SU-DHL-6 (cell line): Measurements from ENCODE around the gene PBX1.

Experiments used
- H2AFZ ChIP-seq: fragments of 200-600 bp; sonication (generic); 2 replicates; pipeline ENCODE4 v1.6.1; 2014; ENCODE audit warnings: low read depth, mild to moderate bottlenecking, moderate library complexity, mixed read lengths, antibody characterized with exemption, low read length; ENCODE audit not compliant: severe bottlenecking
- H3F3A ChIP-seq: fragments of 200-600 bp; shearing (Covaris generic); 2 replicates; pipeline ENCODE4 v1.6.0; 2016; ENCODE audit warnings: antibody characterized with exemption, mild to moderate bottlenecking; ENCODE audit not compliant: insufficient read depth
- H3K27ac ChIP-seq: fragments of 200-600 bp; sonication (generic); 2 replicates; pipeline ENCODE4 v1.5.1; 2016; ENCODE audit warnings: low read depth, mild to moderate bottlenecking, low read length, moderate library complexity, mixed read lengths
- H3K27me3 ChIP-seq: fragments of 200-600 bp; sonication (generic), shearing (Covaris generic); 2 replicates; pipeline ENCODE4 v1.6.0; 2014; ENCODE audit warnings: mild to moderate bottlenecking, low read length
- H3K36me3 ChIP-seq: fragments of 200-600 bp; sonication (generic); 2 replicates; pipeline ENCODE4 v1.6.1; 2014; ENCODE audit warnings: mild to moderate bottlenecking, low read length, mixed read lengths
- H3K4me2 ChIP-seq: fragments of 300-600, 200-600 bp; shearing (Covaris generic), sonication (generic); 2 replicates; pipeline ENCODE4 v1.6.0; 2014; ENCODE audit warnings: low read length, low read depth, mild to moderate bottlenecking; ENCODE audit not compliant: poor library complexity, severe bottlenecking
- H3K4me3 ChIP-seq: fragments of 200-600 bp; sonication (generic); 2 replicates; pipeline ENCODE4 v1.5.1; 2014; ENCODE audit warnings: antibody characterized with exemption, low read length, mild to moderate bottlenecking, mixed read lengths; ENCODE audit not compliant: insufficient read depth, poor library complexity, severe bottlenecking
- H3K79me2 ChIP-seq: fragments of 200-600 bp; sonication (generic); 2 replicates; pipeline ENCODE4 v1.6.1; 2014; ENCODE audit warnings: mild to moderate bottlenecking, low read length, moderate library complexity; ENCODE audit not compliant: insufficient read depth
- H3K9ac ChIP-seq: fragments of 200-600 bp; sonication (generic); 2 replicates; pipeline ENCODE4 v1.7.0; 2014; ENCODE audit warnings: mild to moderate bottlenecking, low read length
- H3K9me2 ChIP-seq: fragments of 200-600 bp; sonication (generic); replicated peaks from 2 replicates; pipeline ENCODE4 v1.6.1; 2014; ENCODE audit warnings: low read length; ENCODE audit not compliant: insufficient read depth
- H3K9me3 ChIP-seq: fragments of 200-600 bp; sonication (generic); 2 replicates; pipeline ENCODE4 v1.6.1; 2014; ENCODE audit warnings: low read length, mixed read lengths; ENCODE audit not compliant: insufficient read depth
- H4K20me1 ChIP-seq: fragments of 200-600 bp; sonication (generic); 2 replicates; pipeline ENCODE4 v1.6.1; 2014; ENCODE audit warnings: low read depth, mild to moderate bottlenecking, antibody characterized with exemption, low read length, moderate library complexity, mixed read lengths
- EZH2phosphoT487 ChIP-seq: fragments of 200-600 bp; sonication (generic), shearing (Covaris generic); conservative IDR thresholded peaks from 2 replicates; pipeline ENCODE4 v1.6.1; 2018; ENCODE audit warnings: mild to moderate bottlenecking, antibody characterized with exemption, low read length, moderate library complexity, mixed read lengths
- TF ChIP-seq, protein P1 (sequence below): fragments of 200-600 bp; sonication (generic); IDR thresholded peaks from one replicate; pipeline ENCODE4 v1.5.1; 2017; ENCODE audit warnings: antibody characterized with exemption, mild to moderate bottlenecking, low read length, moderate library complexity; ENCODE audit not compliant: insufficient read depth, poor library complexity, severe bottlenecking

The PBX1 gene

GRCh38 chr1:164777518-164777917 is 218.5 kb downstream of the PBX1 start:
- TF ChIP-seq, protein P1, sequence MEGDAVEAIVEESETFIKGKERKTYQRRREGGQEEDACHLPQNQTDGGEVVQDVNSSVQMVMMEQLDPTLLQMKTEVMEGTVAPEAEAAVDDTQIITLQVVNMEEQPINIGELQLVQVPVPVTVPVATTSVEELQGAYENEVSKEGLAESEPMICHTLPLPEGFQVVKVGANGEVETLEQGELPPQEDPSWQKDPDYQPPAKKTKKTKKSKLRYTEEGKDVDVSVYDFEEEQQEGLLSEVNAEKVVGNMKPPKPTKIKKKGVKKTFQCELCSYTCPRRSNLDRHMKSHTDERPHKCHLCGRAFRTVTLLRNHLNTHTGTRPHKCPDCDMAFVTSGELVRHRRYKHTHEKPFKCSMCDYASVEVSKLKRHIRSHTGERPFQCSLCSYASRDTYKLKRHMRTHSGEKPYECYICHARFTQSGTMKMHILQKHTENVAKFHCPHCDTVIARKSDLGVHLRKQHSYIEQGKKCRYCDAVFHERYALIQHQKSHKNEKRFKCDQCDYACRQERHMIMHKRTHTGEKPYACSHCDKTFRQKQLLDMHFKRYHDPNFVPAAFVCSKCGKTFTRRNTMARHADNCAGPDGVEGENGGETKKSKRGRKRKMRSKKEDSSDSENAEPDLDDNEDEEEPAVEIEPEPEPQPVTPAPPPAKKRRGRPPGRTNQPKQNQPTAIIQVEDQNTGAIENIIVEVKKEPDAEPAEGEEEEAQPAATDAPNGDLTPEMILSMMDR = no peak
- TF ChIP-seq EZH2phosphoT487 = no peak
- Histone ChIP-seq H3K9me2 (no peaks in the 10 kb centered on the region), H3F3A (no peaks in the 10 kb centered on the region), H3K36me3 (no peaks in the 10 kb centered on the region), H3K4me2 (no peak overlapping the region), H3K27me3 (no peaks in the 10 kb centered on the region), H4K20me1 (no peaks in the 10 kb centered on the region), H3K27ac (no peak overlapping the region), H3K79me2 (no peaks in the 10 kb centered on the region), H3K9me3 (no peaks in the 10 kb centered on the region), H3K4me3 (no peak overlapping the region), H2AFZ (no peak overlapping the region), H3K9ac (no peak overlapping the region)

DNA sequence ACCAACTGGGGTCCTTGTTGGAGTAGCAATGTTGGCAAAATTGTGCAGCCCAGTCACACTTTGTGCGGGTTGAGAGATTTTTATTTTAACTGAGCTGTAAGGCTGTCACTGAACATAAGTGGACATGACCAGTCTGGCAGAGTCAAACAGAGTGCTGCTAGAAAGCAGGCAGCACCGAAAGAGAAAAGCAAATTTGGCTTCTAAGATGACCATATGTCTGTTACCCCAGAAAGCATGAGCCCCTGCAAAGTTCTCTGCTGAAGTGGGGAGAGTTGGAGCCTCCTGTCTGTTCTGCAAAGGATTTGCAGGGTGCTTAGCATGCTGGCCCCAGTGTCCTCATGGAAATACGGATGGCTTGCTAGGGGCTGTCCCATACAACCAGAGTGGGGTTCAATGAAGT is 220.4 kb downstream of the PBX1 start:
- H3K79me2 ChIP-seq = no peaks in the 10 kb centered on the region
- H2AFZ ChIP-seq = no peak overlapping the region
- H3K4me2 ChIP-seq = no peak overlapping the region
- H3K36me3 ChIP-seq = no peaks in the 10 kb centered on the region
- TF ChIP-seq, protein P1 = no peak
- TF ChIP-seq EZH2phosphoT487 = no peak
- H3K9me2 ChIP-seq = no peaks in the 10 kb centered on the region
- H3K4me3 ChIP-seq = no peak overlapping the region
- no peak overlapping the region for H3K27ac ChIP-seq
- H4K20me1 ChIP-seq = no peaks in the 10 kb centered on the region
- no peak overlapping the region for H3K9ac ChIP-seq
- H3F3A ChIP-seq = no peaks in the 10 kb centered on the region
- H3K9me3 ChIP-seq = no peaks in the 10 kb centered on the region
- no peaks in the 10 kb centered on the region for H3K27me3 ChIP-seq

GRCh38 chr1:164780111-164780812 is 221.3 kb downstream of the PBX1 start:
- H4K20me1 ChIP-seq = no peaks in the 10 kb centered on the region
- H3K27ac ChIP-seq = no peak overlapping the region
- no peaks in the 10 kb centered on the region for H3K9me2 ChIP-seq
- no peak overlapping the region for H3K4me2 ChIP-seq
- TF ChIP-seq EZH2phosphoT487 = no peak
- TF ChIP-seq, protein P1 = no peak
- no peak overlapping the region for H3K4me3 ChIP-seq
- no peaks in the 10 kb centered on the region for H3F3A ChIP-seq
- H3K9me3 ChIP-seq = no peaks in the 10 kb centered on the region
- H2AFZ ChIP-seq = no peak overlapping the region
- no peaks in the 10 kb centered on the region for H3K79me2 ChIP-seq
- no peaks in the 10 kb centered on the region for H3K36me3 ChIP-seq
- no peaks in the 10 kb centered on the region for H3K27me3 ChIP-seq
- H3K9ac ChIP-seq = no peak overlapping the region
